Liver (tissue), 3 donors: Measurements from ENCODE around the gene RASL11B.

ENCODE experiments used
- JUND ChIP-seq, 2 donors: IDR thresholded peaks; 2 replicates each; pipeline ENCODE4 v1.6.1; 2016; ENCODE audit warnings: antibody characterized with exemption in 2 of 2
- SP1 ChIP-seq: IDR thresholded peaks from 2 replicates; pipeline ENCODE4 v1.6.1; 2018; ENCODE audit warnings: antibody characterized with exemption, mild to moderate bottlenecking
- TF ChIP-seq, protein P1 (sequence below): fragments of 150-350 bp; IDR thresholded peaks from 2 replicates; pipeline ENCODE4 v1.5.1; 2017; ENCODE audit warnings: improper control_type of control experiment, low read depth, low read length; ENCODE audit not compliant: missing input control
- donor health status: healthy.
- donor health status: healthy.

DNA sequence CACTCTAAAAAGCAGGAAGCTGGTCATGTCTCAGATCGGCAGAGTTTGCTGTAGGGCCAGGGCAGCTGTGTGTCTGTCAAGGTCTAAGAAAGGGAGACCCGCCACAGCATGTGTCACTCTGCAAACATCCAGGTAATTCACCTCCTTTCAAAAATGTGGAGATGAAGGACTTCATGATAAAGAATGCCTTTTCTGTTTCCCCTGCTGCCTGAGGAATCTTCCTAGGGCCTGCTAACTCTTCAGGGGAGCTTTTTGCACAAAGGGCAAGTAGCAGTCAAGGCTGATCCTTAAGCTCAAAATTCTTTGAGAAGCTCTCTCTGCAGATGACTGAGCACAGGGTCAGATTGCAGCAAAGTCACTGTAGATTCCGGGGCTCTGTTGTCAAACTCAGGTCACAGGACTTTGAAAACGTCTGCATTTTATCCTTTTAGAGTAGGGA is 21.1 kb downstream of the RASL11B start:
- TF ChIP-seq, protein P1, sequence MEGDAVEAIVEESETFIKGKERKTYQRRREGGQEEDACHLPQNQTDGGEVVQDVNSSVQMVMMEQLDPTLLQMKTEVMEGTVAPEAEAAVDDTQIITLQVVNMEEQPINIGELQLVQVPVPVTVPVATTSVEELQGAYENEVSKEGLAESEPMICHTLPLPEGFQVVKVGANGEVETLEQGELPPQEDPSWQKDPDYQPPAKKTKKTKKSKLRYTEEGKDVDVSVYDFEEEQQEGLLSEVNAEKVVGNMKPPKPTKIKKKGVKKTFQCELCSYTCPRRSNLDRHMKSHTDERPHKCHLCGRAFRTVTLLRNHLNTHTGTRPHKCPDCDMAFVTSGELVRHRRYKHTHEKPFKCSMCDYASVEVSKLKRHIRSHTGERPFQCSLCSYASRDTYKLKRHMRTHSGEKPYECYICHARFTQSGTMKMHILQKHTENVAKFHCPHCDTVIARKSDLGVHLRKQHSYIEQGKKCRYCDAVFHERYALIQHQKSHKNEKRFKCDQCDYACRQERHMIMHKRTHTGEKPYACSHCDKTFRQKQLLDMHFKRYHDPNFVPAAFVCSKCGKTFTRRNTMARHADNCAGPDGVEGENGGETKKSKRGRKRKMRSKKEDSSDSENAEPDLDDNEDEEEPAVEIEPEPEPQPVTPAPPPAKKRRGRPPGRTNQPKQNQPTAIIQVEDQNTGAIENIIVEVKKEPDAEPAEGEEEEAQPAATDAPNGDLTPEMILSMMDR = no peak
- TF ChIP-seq JUND (IDR thresholded peaks at IDR 0.05) (no peak), SP1 (no peak)
